ENCODE data around the gene GDF7. TPM values are rescaled to one million over a fixed set of nuclear protein-coding genes. Genes with fewer than 3 reads are reported as not detected.

The GDF7 gene
- total RNA-seq, 2 donors from 2014 or later = 0.02 to 0.48 TPM

DNA sequence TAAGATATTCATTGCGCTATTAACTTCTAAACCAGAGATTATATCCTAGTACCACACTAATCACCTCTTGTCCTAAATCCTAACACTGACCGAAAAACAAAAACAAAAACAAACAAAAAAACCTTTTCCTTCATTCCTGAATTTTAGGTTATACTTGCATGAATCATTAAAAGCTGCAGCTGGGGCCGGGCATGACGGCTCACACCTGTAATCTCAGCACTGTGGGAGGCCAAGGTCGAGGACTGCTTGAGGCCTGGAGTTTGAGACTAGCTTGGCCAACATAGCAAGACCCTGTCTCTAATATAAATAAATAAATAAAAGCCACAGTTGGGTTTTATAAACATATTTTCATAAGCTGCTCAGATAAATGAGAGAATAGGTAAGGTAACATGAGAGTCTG, 60.0 kb downstream of the GDF7 start:
- no peak overlapping the region for H3K4me3 Mint-ChIP-seq
- H3K36me3 Mint-ChIP-seq (ENCODE audit: low read depth) = peaks cover 45% of the 10 kb centered on the region
- no peak overlapping the region for H3K27ac Mint-ChIP-seq
- no peaks in the 10 kb centered on the region for H3K27me3 Mint-ChIP-seq
- no peak for ATAC-seq (replicated peaks)
- H3K9me3 Mint-ChIP-seq = no peaks in the 10 kb centered on the region
- H3K4me1 Mint-ChIP-seq = peaks cover 9% of the 10 kb centered on the region

DNA sequence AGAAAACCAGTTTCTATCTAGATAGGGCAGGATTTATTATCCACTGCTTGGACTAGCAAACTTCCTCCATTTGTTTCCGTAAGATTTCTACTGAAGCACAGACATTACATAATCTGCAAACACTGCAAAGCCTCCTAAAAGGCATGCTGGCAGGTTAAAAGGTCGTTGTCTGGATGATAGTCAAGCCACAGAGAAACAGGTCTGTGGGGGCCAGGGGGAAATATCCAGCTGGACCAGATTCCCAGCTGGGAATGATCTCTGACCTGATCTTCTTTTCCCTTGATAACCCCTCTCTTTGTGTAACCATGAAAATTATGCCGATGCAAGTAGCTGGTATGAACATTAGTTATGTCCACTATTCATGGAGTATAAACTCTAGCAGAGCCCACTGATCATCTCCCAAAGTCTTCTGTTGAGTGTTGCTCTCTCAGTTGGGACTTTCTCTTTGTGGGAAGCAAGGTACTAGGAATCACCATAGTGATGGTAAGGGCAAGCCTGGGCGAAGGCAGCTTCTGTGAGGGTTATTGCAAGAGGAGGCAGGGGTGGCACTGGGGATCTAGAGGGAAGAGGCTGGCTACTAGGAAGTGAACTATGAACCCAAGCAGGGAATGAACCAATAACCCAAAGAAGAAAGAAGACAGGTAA, 61.3 kb downstream of the GDF7 start:
- no peaks in the 10 kb centered on the region for H3K27me3 Mint-ChIP-seq
- H3K27ac Mint-ChIP-seq = peak overlapping the region; percentile 13
- H3K4me3 Mint-ChIP-seq = no peak overlapping the region
- H3K4me1 Mint-ChIP-seq = peaks cover 9% of the 10 kb centered on the region
- H3K36me3 Mint-ChIP-seq (ENCODE audit: low read depth) = peaks cover 36% of the 10 kb centered on the region
- no peak for ATAC-seq (replicated peaks)
- H3K9me3 Mint-ChIP-seq = no peaks in the 10 kb centered on the region

Other genes starting within 250 kb of the GDF7 start
- 10 to 100 TPM in 1 of 2 donors, 1 to 10 TPM in 1; 6.8 to 25.8 TPM for gene RHOB, start 220.1 kb upstream of the GDF7 start, total RNA-seq
- 10 to 100 TPM in 1 of 2 donors, 1 to 10 TPM in 1; 8.9 to 10.7 TPM for gene HS1BP3, start 16.0 kb upstream of the GDF7 start, total RNA-seq
- gene LDAH, start 156.0 kb downstream of the GDF7 start, total RNA-seq = 10 to 100 TPM; 29.4 to 32.5 TPM